Activated T-cell treated with anti-CD3 and anti-CD28 coated beads for 24 hours (primary cell): ENCODE data around the gene MCU.
"Not testable (repeated sequence)": the region's sequence is repeated elsewhere in the genome, so short reads cannot be mapped to it uniquely, and the experiment has no call there.

Source experiments
- DNase-seq: peaks from one replicate; pipeline ENCODE4 v3.0.0-alpha.2; 2020; ENCODE audit warnings: low read depth

The MCU gene

DNA sequence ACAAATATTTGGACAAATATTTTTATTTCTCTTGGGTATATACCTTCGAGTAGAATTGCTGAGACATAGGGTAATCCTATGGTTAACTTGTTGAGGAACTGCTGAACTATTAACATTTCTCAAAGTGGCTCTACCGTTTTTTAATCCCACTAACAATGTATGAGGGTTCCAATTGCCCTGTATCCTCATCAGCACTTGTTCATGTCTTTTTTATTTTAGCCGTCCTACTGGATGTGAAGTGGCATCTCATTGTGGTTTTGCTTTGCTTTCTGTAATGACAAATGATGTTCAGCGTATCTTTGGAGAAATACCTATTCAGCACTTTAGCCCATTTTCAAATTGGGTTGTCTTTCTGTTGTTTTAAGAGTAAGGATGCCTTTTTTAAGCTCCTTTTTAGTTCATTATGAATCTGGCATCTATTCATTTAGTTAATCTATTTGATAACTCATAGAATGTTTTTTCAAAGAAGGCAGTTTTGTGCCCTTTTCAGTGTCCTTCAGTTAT lies 40.0 kb downstream of the MCU start:
- DNase-seq: no peak

GRCh38 chr10:72732521-72732920 lies 40.6 kb downstream of the MCU start:
- DNase-seq: no peak

DNA sequence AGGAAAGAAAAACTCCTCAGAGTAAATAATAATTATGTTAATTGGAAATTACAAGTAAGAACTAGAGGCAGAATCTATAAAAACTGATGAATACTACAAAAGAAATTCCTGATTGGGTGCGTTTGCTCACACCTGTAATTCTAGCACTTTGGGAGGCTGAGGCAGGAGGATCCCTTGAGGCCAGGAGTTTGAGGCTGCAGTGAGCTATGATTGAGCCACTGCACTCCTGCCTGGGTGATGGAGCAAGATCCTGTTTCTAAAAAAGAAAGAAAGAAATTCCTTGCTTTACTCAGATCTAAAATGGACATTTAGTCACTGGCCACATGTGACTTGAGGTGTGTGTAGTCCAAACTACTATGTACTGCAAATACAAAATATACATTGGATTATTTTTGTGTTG lies 42.0 kb downstream of the MCU start:
- no peak for DNase-seq

GRCh38 chr10:72735288-72735936 lies 43.5 kb downstream of the MCU start:
- DNase-seq: no peak

- DNase-seq: no peak
Observed at GRCh38 chr10:72736176-72736827, 44.4 kb downstream of the MCU start.

GRCh38 chr10:72736828-72737220 lies 44.9 kb downstream of the MCU start:
- DNase-seq: no peak

DNA sequence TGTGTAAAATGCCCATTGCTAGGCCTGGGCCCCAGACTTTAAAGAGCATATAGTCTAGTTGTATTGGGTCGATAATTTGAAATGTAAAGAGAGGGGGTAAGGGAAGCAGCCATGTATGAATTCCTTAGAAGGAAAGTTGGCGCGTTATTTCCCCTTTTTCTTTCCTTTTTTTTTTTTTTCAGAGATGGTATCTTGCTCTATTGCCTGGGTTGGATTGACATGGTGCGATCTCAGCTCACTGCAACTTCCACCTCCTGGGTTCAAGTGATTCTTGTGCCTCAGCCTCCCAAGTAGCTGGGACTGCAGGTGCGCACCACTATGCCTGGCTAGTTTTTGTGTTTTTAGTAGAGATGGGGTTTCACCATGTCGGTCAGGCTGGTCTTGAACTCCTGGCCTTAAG lies 45.4 kb downstream of the MCU start:
- not testable (repeated sequence) for DNase-seq

- no peak for DNase-seq
Observed at GRCh38 chr10:72738486-72738885, 46.5 kb downstream of the MCU start.

DNA sequence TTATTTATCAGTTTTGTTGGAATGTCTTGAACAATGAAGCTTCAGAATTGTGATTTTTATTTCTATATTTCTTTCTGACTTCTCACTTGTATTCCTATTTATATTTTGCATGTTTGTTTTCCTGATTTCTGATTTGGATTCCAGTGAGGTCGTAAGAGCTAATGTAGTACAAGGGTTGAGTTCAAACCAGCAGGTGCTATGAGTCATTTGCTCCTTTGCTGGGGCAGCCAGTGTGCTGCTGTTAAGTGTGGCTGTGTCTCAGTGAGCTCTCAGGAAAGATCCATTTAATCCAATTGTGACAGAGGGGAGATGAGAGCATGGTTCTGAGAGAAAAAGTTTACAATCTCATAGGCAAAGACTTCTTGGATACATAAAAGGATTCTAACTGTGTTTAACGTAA lies 48.6 kb downstream of the MCU start:
- DNase-seq: no peak

DNA sequence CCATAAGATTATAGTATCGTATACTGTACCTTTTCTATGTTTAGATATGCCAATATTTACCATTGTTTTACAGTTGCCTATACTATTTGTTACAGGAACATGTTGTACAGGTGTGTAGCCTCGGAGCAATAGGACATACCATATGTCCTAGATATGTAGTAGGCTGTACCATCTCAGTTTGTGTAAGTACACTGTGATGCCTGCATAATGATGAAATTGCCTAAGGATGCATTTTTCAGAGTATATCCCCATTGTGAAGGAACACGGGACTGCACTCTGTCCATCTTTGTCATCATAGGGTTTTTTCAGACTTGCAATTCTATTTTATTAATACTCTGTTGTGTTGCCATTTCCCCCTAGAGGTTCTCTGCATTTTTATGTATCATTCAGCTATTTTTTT lies 50.1 kb downstream of the MCU start:
- DNase-seq: no peak

DNA sequence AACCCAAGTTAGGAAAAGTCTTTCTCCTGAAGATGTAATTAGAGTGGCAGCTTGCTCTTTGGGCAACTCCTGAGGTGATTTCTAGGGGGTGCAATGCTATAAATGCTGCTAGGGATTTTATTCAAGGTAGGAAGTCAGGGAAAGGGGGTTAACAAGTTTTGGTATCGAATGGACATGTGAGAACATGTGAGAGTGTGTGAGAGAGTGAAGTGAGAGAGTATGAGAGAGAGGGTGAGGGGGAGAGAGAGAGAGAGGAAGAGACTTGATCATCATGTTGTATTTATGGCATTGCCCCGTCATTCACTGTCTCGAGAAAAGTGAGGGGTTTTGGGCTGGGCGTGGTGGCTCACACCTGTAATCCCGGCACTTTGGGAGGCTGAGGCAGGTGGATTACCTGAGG lies 50.9 kb downstream of the MCU start:
- DNase-seq: no peak

- no peak for DNase-seq
Observed at GRCh38 chr10:72744566-72744965, 52.6 kb downstream of the MCU start.

GRCh38 chr10:72746426-72747363 lies 54.8 kb downstream of the MCU start:
- no peak for DNase-seq

- no peak for DNase-seq
Observed at GRCh38 chr10:72747521-72747920, 55.6 kb downstream of the MCU start.

- no peak for DNase-seq
Observed at GRCh38 chr10:72753760-72754231, 61.9 kb downstream of the MCU start.

- no peak for DNase-seq
Observed at GRCh38 chr10:72754275-72755032, 62.5 kb downstream of the MCU start.

- DNase-seq: no peak
Observed at GRCh38 chr10:72756674-72757385, 64.9 kb downstream of the MCU start.

DNA sequence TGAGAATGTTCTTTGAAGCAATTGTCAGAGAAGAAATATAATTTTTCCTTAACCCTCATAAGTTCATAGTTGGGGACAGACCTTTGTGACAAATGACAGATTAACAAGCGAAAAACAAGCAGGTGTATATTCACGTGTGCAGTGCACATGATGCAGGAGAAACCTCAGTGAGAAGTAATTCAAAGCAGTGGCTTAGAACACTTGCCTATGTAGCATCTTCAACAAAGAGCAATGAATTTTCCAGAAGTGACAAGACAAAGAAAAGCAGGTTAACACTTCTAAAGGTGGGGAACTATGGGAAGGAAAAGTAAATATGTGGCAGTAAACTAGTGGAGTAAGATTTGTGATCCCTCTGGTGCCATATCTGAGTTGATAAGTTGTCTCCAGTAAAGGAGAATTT lies 65.8 kb downstream of the MCU start:
- DNase-seq: no peak

- DNase-seq: not testable (repeated sequence)
Observed at GRCh38 chr10:72758930-72759329, 67.0 kb downstream of the MCU start.

- no peak for DNase-seq
Observed at GRCh38 chr10:72759584-72759983, 67.6 kb downstream of the MCU start.

GRCh38 chr10:72761498-72761897 lies 69.6 kb downstream of the MCU start:
- DNase-seq: no peak
